CD8-positive, alpha-beta memory T cell (primary cell): ENCODE measurements around the gene CCP110. TPM values are rescaled to one million over a fixed set of nuclear protein-coding genes. Genes with fewer than 3 reads are reported as not detected.
A peak's percentile ranks its signal among the peaks of the same experiment; 100 is the strongest.

ENCODE experiments used
- CTCF ChIA-PET: fragments of 350-600 bp; sonication (Branson Sonifier 250); formaldehyde crosslinking; loops from one replicate; lab custom pipeline; 2021; ENCODE audit warnings: antibody characterized with exemption; lab: Charles Lee
- POLR2A ChIA-PET: fragments of 350-600 bp; sonication (Branson Sonifier 250); formaldehyde crosslinking; loops from one replicate; lab custom pipeline; 2021; ENCODE audit warnings: antibody characterized with exemption; lab: Charles Lee
- DNase-seq, 5 donors: peaks; one replicate each; pipeline versions ENCODE4 v3.0.0 to v3.0.0-alpha.2; 2020 to 2022; ENCODE audit warnings: mixed read lengths in 1 of 5
- H3K27ac ChIP-seq: one replicate; pipeline ENCODE4 v1.7.0; 2013; ENCODE audit warnings: low read depth, mild to moderate bottlenecking, low read length, moderate library complexity
- H3K27me3 ChIP-seq: 2 replicates; pipeline ENCODE4 v1.7.0; 2013; ENCODE audit warnings: low read length, mild to moderate bottlenecking; ENCODE audit not compliant: insufficient read depth, poor library complexity, severe bottlenecking
- H3K36me3 ChIP-seq: 2 replicates; pipeline ENCODE4 v1.7.0; 2013; ENCODE audit warnings: mild to moderate bottlenecking, low read length, moderate library complexity; ENCODE audit not compliant: insufficient read depth
- H3K4me1 ChIP-seq: 2 replicates; pipeline ENCODE4 v1.7.0; 2013; ENCODE audit warnings: mild to moderate bottlenecking, low read length, moderate library complexity; ENCODE audit not compliant: insufficient read depth
- H3K4me3 ChIP-seq: 2 replicates; pipeline ENCODE4 v1.7.0; 2013; ENCODE audit warnings: mild to moderate bottlenecking, low read length
- H3K9me3 ChIP-seq: 2 replicates; pipeline ENCODE4 v1.7.0; 2013; ENCODE audit warnings: mild to moderate bottlenecking, low read length
- H3K27ac Mint-ChIP-seq, 8 donors: one replicate each; pipeline ENCODE4 v1.8.0; 2020 to 2021; ENCODE audit warnings: mixed read lengths in 8 of 8, mild to moderate bottlenecking in 6 of 8, inconsistent platforms in 3 of 8, moderate library complexity in 3 of 8
- H3K27me3 Mint-ChIP-seq, 2 donors: one replicate each; pipeline ENCODE4 v1.8.0; 2020 to 2021; ENCODE audit warnings: mixed read lengths in 2 of 2, mild to moderate bottlenecking in 1 of 2, moderate library complexity in 1 of 2
- H3K36me3 Mint-ChIP-seq, 3 donors: one replicate each; pipeline ENCODE4 v1.8.0; 2020 to 2021; ENCODE audit warnings: mixed read lengths in 3 of 3, inconsistent platforms in 1 of 3, mild to moderate bottlenecking in 1 of 3
- H3K4me1 Mint-ChIP-seq, 3 donors: one replicate each; pipeline ENCODE4 v1.8.0; 2020 to 2021; ENCODE audit warnings: mixed read lengths in 3 of 3, inconsistent platforms in 1 of 3, mild to moderate bottlenecking in 1 of 3
- H3K4me3 Mint-ChIP-seq, 7 donors: one replicate each; pipeline ENCODE4 v1.8.0; 2020 to 2021; ENCODE audit warnings: mixed read lengths in 7 of 7, mild to moderate bottlenecking in 6 of 7, moderate library complexity in 4 of 7, inconsistent platforms in 2 of 7
- H3K9me3 Mint-ChIP-seq, 5 donors: one replicate each; pipeline ENCODE4 v1.8.0; 2020 to 2022; ENCODE audit warnings: mixed read lengths in 5 of 5, mild to moderate bottlenecking in 3 of 5, moderate library complexity in 2 of 5, inconsistent platforms in 1 of 5
- polyA plus RNA-seq: library from polyadenylated mRNA; unstranded; fragments of 300-500 nt; fragmentation: Illumina TruSeq; gene quantifications from one replicate; pipeline ENCODE4 v1.2.3, GENCODE V29; 2021
- total RNA-seq, 2 experiments: library from RNA; stranded (reverse); gene quantifications; one replicate each; pipeline ENCODE4 v1.2.3, GENCODE V29; 2021

CCP110 gene
- total and polyA plus RNA-seq, 3 experiments from 2014 or later = 8.2 to 37.4 (median 30.1) TPM

- peaks cover 26 to 79% (median 32%) of the 10 kb centered on the region in 3 donors for H3K36me3 Mint-ChIP-seq
- Histone ChIP-seq H3K4me1 (no peaks in the 10 kb centered on the region), H3K9me3 (no peaks in the 10 kb centered on the region), H3K27me3 (no peaks in the 10 kb centered on the region), H3K36me3 (peaks cover 23% of the 10 kb centered on the region), H3K4me3 (no peak overlapping the region), H3K27ac (no peak overlapping the region)
- H3K4me1 Mint-ChIP-seq = no peaks in the 10 kb centered on the region
- no peak overlapping the region for H3K4me3 Mint-ChIP-seq
- ChIA-PET POLR2A (no interaction called here), CTCF (no interaction called here)
- H3K27ac Mint-ChIP-seq = no peak overlapping the region
- no peaks in the 10 kb centered on the region for H3K27me3 Mint-ChIP-seq
- H3K9me3 Mint-ChIP-seq = no peaks in the 10 kb centered on the region
- no peak for DNase-seq
Measured at GRCh38 chr16:19574615-19575014, 50.9 kb downstream of the CCP110 start.

- H3K4me3 Mint-ChIP-seq = no peak overlapping the region
- DNase-seq = no peak
- H3K27ac Mint-ChIP-seq = no peak overlapping the region
- Histone ChIP-seq H3K4me1 (no peaks in the 10 kb centered on the region), H3K27ac (no peak overlapping the region), H3K9me3 (no peaks in the 10 kb centered on the region), H3K27me3 (no peaks in the 10 kb centered on the region), H3K4me3 (no peak overlapping the region), H3K36me3 (peaks cover 44% of the 10 kb centered on the region)
- no peaks in the 10 kb centered on the region for H3K4me1 Mint-ChIP-seq
- H3K9me3 Mint-ChIP-seq = peaks cover 0 to 6% (median 0%) of the 10 kb centered on the region in 5 donors
- ChIA-PET POLR2A (no interaction called here), CTCF (interaction anchor here (1.3 kb wide), 1 partner anchor 21 kb away, joined by 3 read pairs; no protein-coding TSS in a partner anchor)
- peaks cover 38 to 88% (median 53%) of the 10 kb centered on the region in 3 donors for H3K36me3 Mint-ChIP-seq
- H3K27me3 Mint-ChIP-seq = no peaks in the 10 kb centered on the region
Measured at GRCh38 chr16:19578378-19578971, 54.7 kb downstream of the CCP110 start.

- Mint-ChIP-seq H3K4me3 (no peak overlapping the region), H3K27ac (no peak overlapping the region), H3K9me3 (peaks cover 0 to 6% (median 0%) of the 10 kb centered on the region in 5 donors), H3K4me1 (no peaks in the 10 kb centered on the region), H3K27me3 (no peaks in the 10 kb centered on the region), H3K36me3 (peaks cover 28 to 92% (median 51%) of the 10 kb centered on the region in 3 donors)
- POLR2A ChIA-PET = no interaction called here
- Histone ChIP-seq H3K4me1 (no peaks in the 10 kb centered on the region), H3K36me3 (peaks cover 29% of the 10 kb centered on the region), H3K27ac (no peak overlapping the region), H3K27me3 (no peaks in the 10 kb centered on the region), H3K4me3 (no peak overlapping the region), H3K9me3 (no peaks in the 10 kb centered on the region)
- DNase-seq = no peak
- CTCF ChIA-PET = no interaction called here
Measured at GRCh38 chr16:19582050-19582831, 58.5 kb downstream of the CCP110 start.

GRCh38 chr16:19583665-19584300, 60.0 kb downstream of the CCP110 start:
- Histone ChIP-seq H3K4me3 (no peak overlapping the region), H3K9me3 (no peaks in the 10 kb centered on the region), H3K27me3 (no peaks in the 10 kb centered on the region), H3K36me3 (peaks cover 24% of the 10 kb centered on the region), H3K4me1 (no peaks in the 10 kb centered on the region), H3K27ac (no peak overlapping the region)
- peaks cover 0 to 6% (median 0%) of the 10 kb centered on the region in 5 donors for H3K9me3 Mint-ChIP-seq
- DNase-seq = peak in 1 of 5 donors; percentile 24
- H3K27ac Mint-ChIP-seq = no peak overlapping the region
- H3K4me1 Mint-ChIP-seq = no peaks in the 10 kb centered on the region
- H3K27me3 Mint-ChIP-seq = no peaks in the 10 kb centered on the region
- CTCF ChIA-PET = interaction anchor here (0.7 to 2.2 kb wide), 14 partner anchors 10 to 324 kb away, joined by 3 to 9 read pairs (median 4); partner anchors contain the start of genes IQCK, KNOP1 and VPS35L
- H3K36me3 Mint-ChIP-seq = peaks cover 19 to 85% (median 46%) of the 10 kb centered on the region in 3 donors
- no peak overlapping the region for H3K4me3 Mint-ChIP-seq
- POLR2A ChIA-PET = no interaction called here

GRCh38 chr16:19588661-19589060, 64.9 kb downstream of the CCP110 start:
- Histone ChIP-seq H3K36me3 (peaks cover 7% of the 10 kb centered on the region), H3K27me3 (no peaks in the 10 kb centered on the region), H3K4me1 (no peaks in the 10 kb centered on the region), H3K9me3 (no peaks in the 10 kb centered on the region), H3K27ac (no peak overlapping the region), H3K4me3 (no peak overlapping the region)
- POLR2A ChIA-PET = no interaction called here
- Mint-ChIP-seq H3K4me1 (no peaks in the 10 kb centered on the region), H3K27me3 (no peaks in the 10 kb centered on the region), H3K27ac (peak overlapping the region in 2 of 8 donors; percentile 15 to 29), H3K36me3 (peaks cover 0 to 76% (median 22%) of the 10 kb centered on the region in 3 donors), H3K9me3 (no peaks in the 10 kb centered on the region), H3K4me3 (no peak overlapping the region)
- CTCF ChIA-PET = interaction anchor here (1.1 to 1.2 kb wide), 2 partner anchors 13 to 130 kb away, joined by 3 read pairs; partner anchors contain the start of genes IQCK and KNOP1
- no peak for DNase-seq

- H3K27ac ChIP-seq = no peak overlapping the region
- Mint-ChIP-seq H3K4me1 (no peaks in the 10 kb centered on the region), H3K36me3 (peaks cover 0 to 75% (median 22%) of the 10 kb centered on the region in 3 donors), H3K27me3 (no peaks in the 10 kb centered on the region), H3K9me3 (no peaks in the 10 kb centered on the region), H3K4me3 (no peak overlapping the region), H3K27ac (no peak overlapping the region)
- no peaks in the 10 kb centered on the region for H3K27me3 ChIP-seq
- peaks cover 7% of the 10 kb centered on the region for H3K36me3 ChIP-seq
- no peak for DNase-seq
- POLR2A ChIA-PET = no interaction called here
- H3K9me3 ChIP-seq = no peaks in the 10 kb centered on the region
- no peak overlapping the region for H3K4me3 ChIP-seq
- CTCF ChIA-PET = interaction anchor here (1.1 to 1.4 kb wide), 3 partner anchors 13 to 130 kb away, joined by 3 to 5 read pairs (median 3); partner anchors contain the start of genes IQCK and KNOP1
- no peaks in the 10 kb centered on the region for H3K4me1 ChIP-seq
Measured at GRCh38 chr16:19589106-19589505, 65.4 kb downstream of the CCP110 start.

GRCh38 chr16:19589771-19590302, 66.1 kb downstream of the CCP110 start:
- Mint-ChIP-seq H3K4me3 (no peak overlapping the region), H3K36me3 (peaks cover 0 to 74% (median 24%) of the 10 kb centered on the region in 3 donors), H3K27me3 (no peaks in the 10 kb centered on the region), H3K4me1 (no peaks in the 10 kb centered on the region), H3K9me3 (no peaks in the 10 kb centered on the region), H3K27ac (no peak overlapping the region)
- no peaks in the 10 kb centered on the region for H3K9me3 ChIP-seq
- H3K36me3 ChIP-seq = peaks cover 7% of the 10 kb centered on the region
- ChIA-PET CTCF (interaction anchor here (1.1 to 1.4 kb wide), 3 partner anchors 12 to 129 kb away, joined by 3 to 5 read pairs (median 3); partner anchors contain the start of genes IQCK and KNOP1), POLR2A (no interaction called here)
- H3K4me1 ChIP-seq = no peaks in the 10 kb centered on the region
- H3K27me3 ChIP-seq = no peaks in the 10 kb centered on the region
- H3K27ac ChIP-seq = no peak overlapping the region
- DNase-seq = no peak
- no peak overlapping the region for H3K4me3 ChIP-seq
